ENCODE results near the gene SSTR5.

The SSTR5 gene

GRCh38 chr16:1127101-1127500 is 54.6 kb downstream of the SSTR5 start:
- DNase-seq, result no peak

GRCh38 chr16:1127971-1128715 is 55.6 kb downstream of the SSTR5 start:
- DNase-seq, result no peak

- no peak for DNase-seq
Measured at GRCh38 chr16:1129106-1129960, 56.8 kb downstream of the SSTR5 start.

- DNase-seq, result no peak
Measured at GRCh38 chr16:1130382-1130781, 57.8 kb downstream of the SSTR5 start.
